Activated CD4-positive, CD25-positive, alpha-beta regulatory T cell (primary cell): Measurements from ENCODE around the gene FETUB.
A peak's percentile ranks its signal among the peaks of the same experiment; 100 is the strongest.
"Not testable (repeated sequence)": the region's sequence is repeated elsewhere in the genome, so short reads cannot be mapped to it uniquely, and the experiment has no call there.

Experiments used
- DNase-seq, 4 experiments: peaks; one replicate each; lab custom pipeline; 2025; lab: John Stamatoyannopoulos, UW

FETUB gene

DNA sequence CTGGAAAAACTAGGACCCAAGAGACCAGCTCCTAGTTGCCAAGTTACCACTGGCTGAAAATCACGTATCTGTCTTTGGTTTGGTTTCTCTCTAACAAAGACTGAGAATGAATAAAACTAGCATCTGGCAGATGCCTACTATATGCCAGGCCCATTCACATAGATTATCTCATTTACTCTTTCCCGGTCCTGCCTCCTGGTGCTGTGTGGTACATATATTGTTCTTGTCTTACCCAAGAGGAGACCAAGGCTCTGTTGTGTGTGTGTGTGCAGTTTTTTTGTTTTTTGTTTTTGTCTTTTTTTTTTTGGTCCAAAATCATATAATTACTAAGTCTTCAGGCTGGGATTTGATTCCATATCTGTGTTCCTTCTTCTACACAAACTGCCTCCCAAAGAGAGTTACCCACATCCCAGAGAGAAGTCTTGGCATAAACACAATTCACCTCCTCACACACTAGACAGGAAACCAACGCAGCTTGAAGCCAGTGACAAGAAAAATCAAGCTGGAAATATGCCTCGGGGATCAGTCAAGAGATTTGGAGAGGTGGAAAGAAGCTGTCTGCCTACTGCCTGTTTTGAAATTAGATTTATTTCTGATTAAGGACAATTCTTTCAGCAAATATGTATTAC is 26.4 kb upstream of the FETUB start:
- DNase-seq = no peak

GRCh38 chr3:186614266-186614596 is 26.0 kb upstream of the FETUB start:
- DNase-seq = no peak

- DNase-seq = peak; percentile 37 to 63 (median 42)
Observed at GRCh38 chr3:186614597-186615483, 25.4 kb upstream of the FETUB start.

- no peak for DNase-seq
Observed at GRCh38 chr3:186616299-186616617, 23.9 kb upstream of the FETUB start.

- DNase-seq = peak; percentile 58 to 73 (median 62)
Observed at GRCh38 chr3:186617036-186617946, 22.9 kb upstream of the FETUB start.

- DNase-seq = no peak
Observed at GRCh38 chr3:186618318-186618938, 21.8 kb upstream of the FETUB start.

DNA sequence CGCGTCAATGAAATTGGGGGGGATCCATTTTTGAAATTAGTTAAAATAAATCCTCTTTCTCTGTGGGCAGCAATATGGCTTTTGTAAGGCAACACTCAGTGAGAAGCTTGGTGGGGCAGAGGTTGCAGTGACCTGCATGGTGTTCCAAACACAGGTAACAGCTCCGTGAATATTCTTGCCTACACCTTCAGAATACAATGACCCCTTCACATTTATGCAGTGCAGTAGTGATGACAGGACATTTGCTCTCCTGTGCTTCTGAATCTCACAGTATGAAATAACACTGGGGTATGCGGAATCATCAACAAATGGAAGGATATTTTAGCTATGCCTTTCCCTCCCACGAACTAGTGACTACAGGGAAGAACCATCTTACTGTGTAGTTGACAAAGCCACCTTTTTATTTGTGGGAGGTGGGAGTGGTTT is 20.4 kb upstream of the FETUB start:
- DNase-seq = no peak

DNA sequence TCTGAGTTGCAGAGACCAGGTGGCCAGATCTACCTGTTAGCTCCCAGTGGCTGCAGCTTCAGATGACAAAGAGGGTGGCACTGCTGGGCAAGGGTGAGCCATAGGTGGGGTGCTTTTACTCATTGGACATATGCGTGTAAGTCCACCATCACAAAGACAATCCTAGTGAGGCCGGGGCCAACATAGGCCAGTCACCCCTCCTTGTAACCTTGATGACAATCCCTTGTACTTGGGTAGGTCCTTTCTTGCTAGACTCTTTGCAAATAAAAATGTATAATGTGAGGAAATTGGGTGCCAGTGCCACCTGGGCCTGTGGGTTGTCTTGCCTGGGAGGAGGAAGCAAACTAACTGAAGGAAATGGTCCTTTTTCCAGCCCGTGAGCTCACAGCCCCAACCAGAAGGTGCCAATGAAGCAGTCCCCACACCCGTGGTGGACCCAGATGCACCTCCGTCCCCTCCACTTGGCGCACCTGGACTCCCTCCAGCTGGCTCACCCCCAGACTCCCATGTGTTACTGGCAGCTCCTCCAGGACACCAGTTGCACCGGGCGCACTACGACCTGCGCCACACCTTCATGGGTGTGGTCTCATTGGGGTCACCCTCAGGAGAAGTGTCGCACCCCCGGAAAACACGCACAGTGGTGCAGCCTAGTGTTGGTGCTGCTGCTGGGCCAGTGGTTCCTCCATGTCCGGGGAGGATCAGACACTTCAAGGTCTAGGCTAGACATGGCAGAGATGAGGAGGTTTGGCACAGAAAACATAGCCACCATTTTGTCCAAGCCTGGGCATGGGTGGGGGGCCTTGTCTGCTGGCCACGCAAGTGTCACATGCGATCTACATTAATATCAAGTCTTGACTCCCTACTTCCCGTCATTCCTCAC is 19.7 kb upstream of the FETUB start:
- DNase-seq = no peak

DNA sequence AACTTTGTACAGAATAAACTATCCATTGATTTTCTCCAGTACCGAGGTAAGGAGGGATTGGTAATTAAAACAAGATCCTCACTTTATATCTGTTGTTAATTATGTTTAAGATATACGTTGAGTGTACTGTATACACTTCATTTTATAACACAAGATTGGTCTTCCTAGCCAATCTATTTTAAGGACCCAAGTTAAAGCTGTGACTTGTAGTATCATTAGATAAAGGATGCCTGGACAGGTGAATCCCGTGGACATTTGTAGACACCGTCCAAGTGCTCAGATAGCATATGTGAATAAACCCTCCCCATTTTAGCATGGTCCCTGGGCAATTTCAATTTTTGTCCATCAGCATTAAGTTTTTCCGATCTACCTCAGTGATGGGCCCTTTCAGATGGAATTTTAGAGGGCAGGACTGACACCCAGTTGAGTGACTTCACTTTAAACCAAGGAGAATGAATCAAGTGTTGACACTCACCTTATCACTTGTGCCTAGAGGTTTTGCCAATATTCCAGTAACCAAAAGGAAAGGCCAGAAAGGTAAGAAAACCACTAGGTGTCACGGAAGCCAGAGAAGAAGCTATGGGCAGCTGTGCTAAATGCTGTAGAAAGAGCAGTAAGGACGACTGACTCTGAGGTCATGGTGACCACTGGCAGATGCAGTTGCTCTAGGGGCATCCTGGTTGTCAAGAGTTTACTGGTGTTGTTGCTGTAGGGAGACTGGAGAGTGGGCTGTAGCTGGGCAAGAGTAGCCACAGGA is 18.1 kb upstream of the FETUB start:
- no peak for DNase-seq

DNA sequence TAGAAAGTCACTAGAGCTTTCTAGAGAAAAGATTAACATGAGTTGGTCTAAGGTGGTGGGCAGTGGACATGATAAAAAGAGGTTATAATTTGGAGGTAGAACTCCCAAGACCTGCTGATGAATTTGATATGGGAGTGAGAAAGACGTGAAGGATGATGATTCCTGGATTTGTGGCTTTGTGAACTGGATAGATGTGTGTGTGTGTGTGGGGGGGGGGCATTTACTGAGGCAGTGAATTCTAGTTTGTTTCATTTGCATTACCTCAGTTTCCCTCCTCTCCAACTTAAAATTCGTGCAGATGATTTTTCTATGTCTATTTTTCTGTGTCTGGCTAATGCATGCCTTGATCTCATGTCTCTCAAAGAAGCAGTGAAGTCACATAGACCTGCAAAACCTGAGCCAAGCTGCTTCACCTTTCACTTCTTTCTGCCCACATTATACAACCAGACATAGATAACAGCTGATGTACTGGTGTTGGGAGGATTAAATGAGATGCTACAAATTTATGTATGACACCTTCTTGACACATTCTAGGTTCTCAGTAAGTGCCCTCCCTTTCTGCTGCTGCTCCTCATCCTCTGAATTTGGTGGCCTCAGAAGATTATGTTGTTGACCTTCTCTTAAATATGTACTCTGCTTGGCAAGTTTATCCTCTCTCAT is 17.4 kb upstream of the FETUB start:
- DNase-seq = no peak

GRCh38 chr3:186624598-186624997 is 15.6 kb upstream of the FETUB start:
- no peak for DNase-seq

- no peak for DNase-seq
Observed at GRCh38 chr3:186625600-186626042, 14.6 kb upstream of the FETUB start.

- DNase-seq = no peak
Observed at GRCh38 chr3:186626254-186626847, 13.8 kb upstream of the FETUB start.

GRCh38 chr3:186627852-186628414 is 12.3 kb upstream of the FETUB start:
- DNase-seq = no peak

- no peak for DNase-seq
Observed at GRCh38 chr3:186628756-186629155, 11.4 kb upstream of the FETUB start.

- no peak for DNase-seq
Observed at GRCh38 chr3:186630950-186631641, 9.1 kb upstream of the FETUB start.

DNA sequence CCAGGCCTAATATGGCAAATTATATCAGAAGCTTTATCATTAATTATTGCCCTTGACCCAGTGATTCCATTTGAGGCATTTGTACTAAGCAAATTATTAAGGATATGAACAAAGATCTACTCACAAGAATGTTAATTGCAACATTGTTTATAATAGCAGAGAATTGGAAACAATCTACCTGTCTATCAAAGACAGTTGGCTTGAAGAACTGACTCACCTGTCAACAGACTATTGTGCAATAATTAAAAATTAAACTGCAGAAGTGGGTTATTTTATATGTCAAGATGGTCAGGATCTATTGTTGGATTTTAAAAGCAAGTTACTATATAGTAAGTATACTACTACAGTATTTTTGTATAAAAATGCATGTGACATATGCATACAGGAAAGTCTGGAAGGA is 6.7 kb upstream of the FETUB start:
- DNase-seq = no peak

DNA sequence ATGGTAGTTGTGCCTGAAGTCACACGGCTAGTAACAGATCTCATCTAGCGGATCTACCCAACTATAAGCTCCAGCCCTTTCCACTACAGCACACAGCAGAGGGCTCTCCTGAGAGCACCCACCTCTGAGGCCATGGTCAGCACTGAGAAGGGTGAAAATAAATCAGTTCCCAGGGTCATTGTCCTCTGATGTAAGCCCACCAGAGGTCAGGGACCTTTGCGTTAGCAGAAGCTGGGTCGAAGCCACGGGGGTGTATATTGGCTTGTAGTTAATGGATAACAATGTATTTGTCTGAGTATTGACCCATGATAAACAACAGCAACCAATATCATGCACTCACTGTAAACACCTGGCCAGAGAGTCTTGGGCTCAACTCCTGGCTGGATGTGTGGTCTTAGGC is 6.0 kb upstream of the FETUB start:
- not testable (repeated sequence) for DNase-seq
